SU-DHL-6 (cell line): ENCODE measurements around the gene ZMYND11.

Experiments
- CTCF ChIP-seq: fragments of 200-600 bp; sonication (generic); IDR thresholded peaks from one replicate; pipeline ENCODE4 v1.5.1; 2017; ENCODE audit warnings: antibody characterized with exemption, mild to moderate bottlenecking, low read length, moderate library complexity; ENCODE audit not compliant: insufficient read depth, poor library complexity, severe bottlenecking
- EZH2phosphoT487 ChIP-seq: fragments of 200-600 bp; sonication (generic), shearing (Covaris generic); conservative IDR thresholded peaks from 2 replicates; pipeline ENCODE4 v1.6.1; 2018; ENCODE audit warnings: mild to moderate bottlenecking, antibody characterized with exemption, low read length, moderate library complexity, mixed read lengths

DNA sequence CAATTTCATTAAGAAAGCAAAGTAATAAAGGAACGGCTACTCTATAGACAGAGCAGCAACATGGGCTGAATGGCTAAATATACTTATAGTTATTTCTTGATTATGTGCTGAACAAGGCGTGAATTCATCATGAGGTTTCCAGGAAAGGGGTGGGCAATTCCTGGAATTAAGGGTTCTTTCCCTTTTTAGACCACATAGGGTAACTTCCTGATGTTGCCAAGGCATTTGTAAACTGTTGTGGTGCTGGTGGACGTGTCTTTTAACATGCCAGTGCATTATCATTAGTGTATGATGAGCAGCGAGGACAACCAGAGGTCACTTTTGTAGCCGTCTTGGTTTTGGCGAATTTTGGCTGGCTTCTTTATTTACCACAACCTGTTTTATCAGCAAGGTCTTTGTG lies 28.5 kb upstream of the ZMYND11 start:
- TF ChIP-seq CTCF (no peak), EZH2phosphoT487 (no peak)
